ENCODE data around the gene KCNJ13. TPM values are rescaled to one million over a fixed set of nuclear protein-coding genes. Genes with fewer than 3 reads are reported as not detected.
"Not testable (repeated sequence)": the region's sequence is repeated elsewhere in the genome, so short reads cannot be mapped to it uniquely, and the experiment has no call there.

Gene KCNJ13
- total RNA-seq, 4 donors from 2014 or later: not detected

GRCh38 chr2:232728785-232729184, 47.6 kb downstream of the KCNJ13 start:
- TF ChIP-seq, protein P1, sequence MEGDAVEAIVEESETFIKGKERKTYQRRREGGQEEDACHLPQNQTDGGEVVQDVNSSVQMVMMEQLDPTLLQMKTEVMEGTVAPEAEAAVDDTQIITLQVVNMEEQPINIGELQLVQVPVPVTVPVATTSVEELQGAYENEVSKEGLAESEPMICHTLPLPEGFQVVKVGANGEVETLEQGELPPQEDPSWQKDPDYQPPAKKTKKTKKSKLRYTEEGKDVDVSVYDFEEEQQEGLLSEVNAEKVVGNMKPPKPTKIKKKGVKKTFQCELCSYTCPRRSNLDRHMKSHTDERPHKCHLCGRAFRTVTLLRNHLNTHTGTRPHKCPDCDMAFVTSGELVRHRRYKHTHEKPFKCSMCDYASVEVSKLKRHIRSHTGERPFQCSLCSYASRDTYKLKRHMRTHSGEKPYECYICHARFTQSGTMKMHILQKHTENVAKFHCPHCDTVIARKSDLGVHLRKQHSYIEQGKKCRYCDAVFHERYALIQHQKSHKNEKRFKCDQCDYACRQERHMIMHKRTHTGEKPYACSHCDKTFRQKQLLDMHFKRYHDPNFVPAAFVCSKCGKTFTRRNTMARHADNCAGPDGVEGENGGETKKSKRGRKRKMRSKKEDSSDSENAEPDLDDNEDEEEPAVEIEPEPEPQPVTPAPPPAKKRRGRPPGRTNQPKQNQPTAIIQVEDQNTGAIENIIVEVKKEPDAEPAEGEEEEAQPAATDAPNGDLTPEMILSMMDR (IDR thresholded peaks at IDR 0.05): no peak
- no peak for TF ChIP-seq POLR2AphosphoS5 (IDR thresholded peaks at IDR 0.05)
- no peak for TF ChIP-seq POLR2A (IDR thresholded peaks at IDR 0.05)
- whole genome bisulfite sequencing, 2 donors (ENCODE audit: low coverage in 1 of 2): 95% methylated on average over 3 of the region's 3 CpGs; no CpG with 5 or more reads in 1 of the 2 donors
- Histone ChIP-seq H3K27me3 (no peaks in the 10 kb centered on the region), H3K9me3 (no peaks in the 10 kb centered on the region), H3K4me3 (no peak overlapping the region), H3K4me1 (no peaks in the 10 kb centered on the region), H3K36me3 (peaks cover 0 to 35% (median 12%) of the 10 kb centered on the region in 4 donors), H3K27ac (no peak overlapping the region)
- intact Hi-C loops (cut with DNase I; ENCODE audit: low total_unique reads) (no loop called here), in situ Hi-C loops (cut with MboI; ENCODE audit: low pct_ligation_motif_present in 1 of 4, low pct_unique_long_range_greater_than_20kb in 1 of 4, low sequenced_read_pairs in 3 of 4) (no loop called here)
- DNase-seq: no peak

DNA sequence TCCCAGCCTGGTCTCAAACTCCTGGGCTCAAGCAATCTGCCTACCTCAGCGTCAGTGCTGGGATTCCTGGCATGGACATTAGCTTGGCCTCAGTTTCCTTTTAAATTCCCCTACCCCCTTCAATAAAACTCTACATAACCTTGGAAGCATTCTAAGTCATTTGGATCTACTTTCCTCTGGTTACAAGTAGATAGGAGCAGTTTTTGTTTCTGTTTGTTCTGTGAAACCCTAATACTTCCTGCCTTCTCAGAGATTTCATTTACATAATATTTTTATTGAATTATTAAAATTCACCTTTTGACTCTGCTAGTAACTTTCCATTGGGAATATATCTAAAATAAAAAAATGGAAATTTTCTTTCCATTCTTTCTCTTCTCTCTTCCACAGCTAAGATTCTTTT, 53.3 kb downstream of the KCNJ13 start:
- no peak for DNase-seq
- 84 to 100% methylated on average over 1 of the region's 1 CpG for WGBS, 2 donors (ENCODE audit: low coverage in 1 of 2)
- H3K27me3 ChIP-seq: no peaks in the 10 kb centered on the region
- intact Hi-C loops (cut with DNase I; ENCODE audit: low total_unique reads) (no loop called here), in situ Hi-C loops (cut with MboI; ENCODE audit: low pct_ligation_motif_present in 1 of 4, low pct_unique_long_range_greater_than_20kb in 1 of 4, low sequenced_read_pairs in 3 of 4) (no loop called here)
- H3K4me1 ChIP-seq: peaks cover 0 to 8% (median 0%) of the 10 kb centered on the region in 4 donors
- H3K4me3 ChIP-seq: no peak overlapping the region
- no peak overlapping the region for H3K27ac ChIP-seq
- no peaks in the 10 kb centered on the region for H3K9me3 ChIP-seq
- no peak for TF ChIP-seq POLR2AphosphoS5 (IDR thresholded peaks at IDR 0.05)
- H3K36me3 ChIP-seq: peaks cover 0 to 31% (median 7%) of the 10 kb centered on the region in 4 donors

DNA sequence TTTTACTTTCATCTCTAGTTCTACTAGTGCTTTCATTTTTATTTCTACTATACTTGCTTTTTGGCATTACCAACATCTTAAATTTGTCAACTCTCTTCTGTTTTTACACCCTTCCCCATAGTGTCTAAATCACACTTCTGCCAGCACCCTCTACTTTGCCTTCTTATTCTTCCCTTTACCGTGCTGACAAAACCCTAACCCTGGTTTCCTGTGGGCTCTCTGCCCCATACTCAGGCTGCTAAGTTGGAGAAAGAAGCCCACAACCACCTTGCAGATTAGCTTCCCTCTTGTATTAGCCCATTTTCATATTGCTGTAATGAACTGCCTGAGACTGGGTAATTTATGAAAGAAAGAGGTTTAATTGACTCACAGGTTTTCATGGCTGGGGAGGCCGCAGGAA, 54.5 kb downstream of the KCNJ13 start:
- in situ Hi-C loops (cut with MboI; ENCODE audit: low pct_ligation_motif_present in 1 of 4, low pct_unique_long_range_greater_than_20kb in 1 of 4, low sequenced_read_pairs in 3 of 4): no loop called here
- intact Hi-C loops (cut with DNase I; ENCODE audit: low total_unique reads): no loop called here
- Histone ChIP-seq H3K27ac (no peak overlapping the region), H3K36me3 (peaks cover 0 to 31% (median 7%) of the 10 kb centered on the region in 4 donors), H3K4me3 (no peak overlapping the region), H3K27me3 (no peaks in the 10 kb centered on the region), H3K9me3 (no peaks in the 10 kb centered on the region), H3K4me1 (peaks cover 0 to 8% (median 0%) of the 10 kb centered on the region in 4 donors)
- TF ChIP-seq, protein P1 (IDR thresholded peaks at IDR 0.05): no peak
- TF ChIP-seq EP300 (IDR thresholded peaks at IDR 0.05; ENCODE audit: low read depth) (no peak), POLR2A (IDR thresholded peaks at IDR 0.05) (no peak), POLR2AphosphoS5 (IDR thresholded peaks at IDR 0.05) (no peak)
- DNase-seq: no peak
- WGBS, 2 donors (ENCODE audit: low coverage in 1 of 2): 78 to 83% methylated on average over 2 of the region's 2 CpGs

DNA sequence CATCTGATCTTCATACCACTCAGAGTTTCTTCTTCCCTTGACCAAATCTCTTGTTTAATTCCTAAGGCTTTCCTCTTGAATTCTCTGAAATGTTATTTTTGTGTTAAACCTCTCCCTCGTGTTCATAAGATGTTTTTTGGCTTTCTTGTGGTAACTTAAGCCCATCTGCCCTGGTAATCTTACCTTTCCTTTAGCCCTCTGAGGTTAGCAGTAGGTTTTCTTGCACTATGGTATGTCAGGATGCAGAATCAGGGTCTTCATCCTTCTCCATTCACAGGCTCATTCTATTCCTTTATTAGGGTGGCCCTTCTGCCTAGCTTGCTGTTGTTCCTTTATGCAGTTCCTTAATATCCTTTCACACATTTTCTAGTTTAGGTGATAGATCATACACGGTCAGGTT, 55.1 kb downstream of the KCNJ13 start:
- H3K4me3 ChIP-seq: no peak overlapping the region
- in situ Hi-C loops (cut with MboI; ENCODE audit: low pct_ligation_motif_present in 1 of 4, low pct_unique_long_range_greater_than_20kb in 1 of 4, low sequenced_read_pairs in 3 of 4): no loop called here
- H3K9me3 ChIP-seq: no peaks in the 10 kb centered on the region
- WGBS, 2 donors (ENCODE audit: low coverage in 1 of 2): 64 to 77% methylated on average over 2 of the region's 2 CpGs
- intact Hi-C loops (cut with DNase I; ENCODE audit: low total_unique reads): no loop called here
- DNase-seq: no peak
- TF ChIP-seq, protein P1 (IDR thresholded peaks at IDR 0.05): no peak
- TF ChIP-seq EP300 (IDR thresholded peaks at IDR 0.05; ENCODE audit: low read depth) (no peak), POLR2A (IDR thresholded peaks at IDR 0.05) (no peak), POLR2AphosphoS5 (IDR thresholded peaks at IDR 0.05) (no peak)
- peaks cover 0 to 25% (median 7%) of the 10 kb centered on the region in 4 donors for H3K36me3 ChIP-seq
- H3K4me1 ChIP-seq: peaks cover 0 to 8% (median 0%) of the 10 kb centered on the region in 4 donors
- no peak overlapping the region for H3K27ac ChIP-seq
- H3K27me3 ChIP-seq: no peaks in the 10 kb centered on the region

DNA sequence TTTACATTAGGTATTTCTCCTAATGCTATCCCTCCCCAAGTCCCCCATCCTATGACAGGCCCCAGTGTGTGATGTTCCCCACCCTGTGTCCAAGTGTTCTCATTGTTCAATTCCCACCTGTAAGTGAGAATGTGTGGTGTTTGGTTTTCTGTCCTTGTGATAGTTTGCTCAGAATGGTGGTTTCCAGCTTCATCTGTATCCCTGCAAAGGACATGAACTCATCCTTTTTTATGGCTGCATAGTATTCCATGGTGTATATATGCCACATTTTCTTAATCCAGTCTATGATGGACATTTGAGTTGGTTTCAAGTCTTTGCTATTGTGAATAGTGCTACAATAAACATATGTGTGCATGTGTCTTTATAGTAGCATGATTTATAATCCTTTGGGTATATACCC, 56.3 kb downstream of the KCNJ13 start:
- H3K9me3 ChIP-seq; DNase-seq; in situ Hi-C loops (cut with MboI; ENCODE audit: low pct_ligation_motif_present in 1 of 4, low pct_unique_long_range_greater_than_20kb in 1 of 4, low sequenced_read_pairs in 3 of 4); H3K4me1 ChIP-seq; H3K4me3 ChIP-seq; H3K27ac ChIP-seq; H3K27me3 ChIP-seq; intact Hi-C loops (cut with DNase I; ENCODE audit: low total_unique reads): not testable (repeated sequence)
- peaks cover 0 to 14% (median 2%) of the 10 kb centered on the region in 4 donors for H3K36me3 ChIP-seq

Small RNA genes lying within 50 kb of the gene (small RNA-seq; reads per million reads assigned to genes)
- gene RNU6-107P: 0 reads per million in 4 donors

Other genes starting within 250 kb of the KCNJ13 start
- gene CHRNG, start 236.9 kb downstream of the KCNJ13 start, total RNA-seq: not detected
- 10 to 100 TPM in 2 of 4 donors, 1 to 10 TPM in 2; 4.6 to 23.1 (median 11.9) TPM for gene TIGD1, start 226.0 kb downstream of the KCNJ13 start, total RNA-seq
- gene EIF4E2, start 225.9 kb downstream of the KCNJ13 start, total RNA-seq: 1,000 to 10,000 TPM in 1 of 4 donors, 10 to 100 TPM in 3; 46.0 to 2,324 (median 55.7) TPM
- gene EFHD1, start 143.0 kb downstream of the KCNJ13 start, total RNA-seq: 1 to 10 TPM in 3 of 4 donors, not detected in 1; 1.6 to 6.1 (median 3.7) TPM
- 100 to 1,000 TPM in 1 of 4 donors, 10 to 100 TPM in 3; 40.8 to 146 (median 76.0) TPM for gene GIGYF2, start 79.2 kb downstream of the KCNJ13 start, total RNA-seq
- 10 to 100 TPM; 13.9 to 45.6 (median 17.2) TPM for gene SNORC, start 93.7 kb upstream of the KCNJ13 start, total RNA-seq
- 100 to 1,000 TPM in 1 of 4 donors, 10 to 100 TPM in 3; 46.1 to 105 (median 68.8) TPM for gene NGEF, start 236.7 kb upstream of the KCNJ13 start, total RNA-seq

All from transverse colon (tissue), 4 donors.